Ovary (tissue), 3 donors: Measurements from ENCODE around the gene ZBTB47.

Experiments
- EP300 ChIP-seq: sonication (generic); formaldehyde crosslinking; IDR thresholded peaks from one replicate; pipeline ENCODE4 v1.6.1; 2017; ENCODE audit warnings: antibody characterized with exemption
- POLR2A ChIP-seq: fragments of 450-650 bp; IDR thresholded peaks from one replicate; pipeline ENCODE4 v1.6.1; 2017; ENCODE audit warnings: antibody characterized with exemption, mild to moderate bottlenecking, moderate library complexity
- TF ChIP-seq, protein P1 (sequence below), 3 donors: fragments of 450-650 bp in 2 of 3; fragments of 200-600 bp in 1 of 3; IDR thresholded peaks; one replicate each; pipeline versions ENCODE4 v1.5.1 to v1.8.0; 2016 to 2022; ENCODE audit warnings: antibody characterized with exemption in 3 of 3, mild to moderate bottlenecking in 1 of 3
- donor health status: DM: no; HTN: no; CAD: no.

DNA sequence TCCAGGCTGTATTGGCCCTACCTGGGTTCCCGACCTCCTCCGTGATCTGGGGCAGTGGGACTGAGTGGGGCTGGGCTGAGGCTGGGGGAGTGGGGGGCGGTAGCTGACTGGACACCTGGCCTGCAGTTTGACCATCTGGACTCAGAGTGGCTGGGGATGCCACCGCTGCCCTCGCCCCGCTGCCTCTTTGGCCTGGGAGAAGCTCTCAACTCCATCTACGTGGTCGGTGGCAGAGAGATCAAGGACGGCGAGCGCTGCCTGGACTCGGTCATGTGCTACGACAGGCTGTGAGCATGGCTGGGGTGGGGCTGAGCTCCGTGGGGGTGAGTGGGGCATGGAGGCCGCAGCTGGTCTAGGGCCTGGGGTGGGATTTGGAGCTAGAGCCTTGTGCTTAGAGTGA lies 34.5 kb downstream of the ZBTB47 start:
- TF ChIP-seq, protein P1, sequence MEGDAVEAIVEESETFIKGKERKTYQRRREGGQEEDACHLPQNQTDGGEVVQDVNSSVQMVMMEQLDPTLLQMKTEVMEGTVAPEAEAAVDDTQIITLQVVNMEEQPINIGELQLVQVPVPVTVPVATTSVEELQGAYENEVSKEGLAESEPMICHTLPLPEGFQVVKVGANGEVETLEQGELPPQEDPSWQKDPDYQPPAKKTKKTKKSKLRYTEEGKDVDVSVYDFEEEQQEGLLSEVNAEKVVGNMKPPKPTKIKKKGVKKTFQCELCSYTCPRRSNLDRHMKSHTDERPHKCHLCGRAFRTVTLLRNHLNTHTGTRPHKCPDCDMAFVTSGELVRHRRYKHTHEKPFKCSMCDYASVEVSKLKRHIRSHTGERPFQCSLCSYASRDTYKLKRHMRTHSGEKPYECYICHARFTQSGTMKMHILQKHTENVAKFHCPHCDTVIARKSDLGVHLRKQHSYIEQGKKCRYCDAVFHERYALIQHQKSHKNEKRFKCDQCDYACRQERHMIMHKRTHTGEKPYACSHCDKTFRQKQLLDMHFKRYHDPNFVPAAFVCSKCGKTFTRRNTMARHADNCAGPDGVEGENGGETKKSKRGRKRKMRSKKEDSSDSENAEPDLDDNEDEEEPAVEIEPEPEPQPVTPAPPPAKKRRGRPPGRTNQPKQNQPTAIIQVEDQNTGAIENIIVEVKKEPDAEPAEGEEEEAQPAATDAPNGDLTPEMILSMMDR (IDR thresholded peaks at IDR 0.05), result no peak
- TF ChIP-seq POLR2A (no peak), EP300 (no peak)
